GOT3 (cell line): ENCODE data around the gene NFKBIE.

Experiments
- DNase-seq: peaks from one replicate; lab custom pipeline; 2025; ENCODE audit warnings: mixed read lengths; lab: John Stamatoyannopoulos, UW

Gene NFKBIE

GRCh38 chr6:44226368-44227147 lies 38.8 kb downstream of the NFKBIE start:
- DNase-seq = no peak

DNA sequence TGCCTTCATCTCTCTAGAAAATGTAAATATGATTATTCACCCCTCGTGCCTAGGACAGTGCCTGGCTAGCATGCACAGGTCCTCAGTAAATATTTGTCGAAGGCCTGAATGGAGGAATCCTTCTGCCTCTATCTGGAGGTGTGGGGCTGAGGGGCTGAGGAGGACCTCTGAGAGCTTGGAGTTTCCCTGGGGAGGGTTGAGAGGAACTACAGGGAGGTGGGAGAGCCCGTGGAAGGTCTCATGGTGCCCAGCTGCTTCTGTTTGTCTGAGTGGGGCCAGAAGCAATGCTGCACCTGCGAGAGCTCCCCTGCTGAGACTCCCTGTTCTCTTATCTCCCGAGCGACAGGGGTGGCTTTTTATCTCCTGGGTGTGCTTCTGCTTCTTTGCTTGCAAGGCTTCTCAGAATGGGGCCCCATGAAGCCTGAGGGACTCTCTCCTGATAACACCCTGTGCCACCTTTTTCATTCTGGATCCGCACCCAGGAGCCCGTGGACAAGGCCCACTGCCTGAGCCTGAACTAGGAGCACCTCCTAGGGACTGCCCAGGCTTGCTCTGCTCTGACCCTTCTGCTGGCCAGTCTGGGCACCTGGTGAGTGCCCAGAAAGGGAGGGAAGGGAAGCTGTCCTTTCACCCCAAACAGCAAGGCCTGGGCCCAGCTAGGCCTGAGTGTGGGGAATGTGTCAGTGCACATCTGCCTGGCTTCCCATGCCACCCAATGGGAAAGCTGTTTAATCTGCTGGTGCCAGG lies 39.6 kb downstream of the NFKBIE start:
- DNase-seq = no peak

DNA sequence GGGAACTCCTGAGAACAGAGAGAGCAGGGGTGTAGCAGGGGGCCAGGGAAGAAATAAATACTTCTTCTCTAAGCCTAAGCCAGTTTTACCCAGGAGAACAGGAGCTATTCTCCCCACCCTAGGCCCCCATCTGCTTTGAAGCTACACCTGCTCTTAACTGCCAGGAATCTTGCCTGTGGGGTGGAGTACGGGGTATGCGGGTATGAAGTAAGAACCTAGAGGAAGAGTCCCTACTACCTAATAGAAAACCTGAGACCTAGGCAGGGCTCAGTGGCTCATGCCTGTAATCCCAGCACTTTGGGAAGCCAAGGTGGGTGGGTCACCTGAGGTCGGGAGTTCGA lies 40.4 kb downstream of the NFKBIE start:
- DNase-seq = no peak

GRCh38 chr6:44224029-44224964 lies 41.1 kb downstream of the NFKBIE start:
- DNase-seq = no peak

DNA sequence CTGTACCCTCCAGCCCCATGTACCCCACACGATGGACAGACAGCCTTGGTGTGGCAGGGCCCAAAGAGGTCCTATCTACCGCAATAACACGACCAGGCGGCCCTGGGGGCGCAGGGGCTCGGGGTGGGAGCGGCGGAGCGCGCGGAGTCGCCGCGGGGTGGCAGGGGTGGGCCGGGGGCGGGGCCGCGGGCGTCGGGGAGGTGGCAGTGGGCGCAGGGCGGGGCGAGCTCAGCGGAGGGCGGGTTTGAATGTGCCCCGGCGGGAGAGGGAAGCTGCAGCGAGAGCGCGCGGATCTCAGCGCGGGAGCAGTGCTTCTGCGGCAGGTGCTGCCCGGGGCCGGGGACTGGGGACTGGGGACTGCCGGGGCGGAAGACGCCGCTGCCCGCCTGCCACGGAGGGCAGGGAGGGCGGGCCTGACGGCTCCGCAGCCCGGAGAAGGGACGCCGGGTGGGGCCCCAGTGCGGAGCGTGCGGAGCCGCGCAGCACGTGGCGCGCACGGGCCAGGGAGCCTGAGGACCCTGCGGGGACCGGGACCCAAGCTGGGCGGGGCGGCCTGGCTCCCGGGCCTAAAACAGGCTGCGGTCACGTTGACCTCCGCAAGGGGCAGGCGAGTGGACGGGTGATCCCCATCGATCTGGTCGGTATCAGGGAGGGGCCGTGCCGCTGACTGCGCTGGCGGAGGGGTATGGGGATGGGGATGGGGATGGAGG lies 41.9 kb downstream of the NFKBIE start, which contains the start of gene SLC29A1:
Gene SLC29A1 (plus strand): TSS at position 277 of the 710 bp plus-strand sequence. CDS start 3,719 bp downstream, outside the sequence.
- DNase-seq = no peak

- DNase-seq = no peak
These were observed 42.6 kb downstream of the NFKBIE start for GRCh38 chr6:44222486-44223318.

- no peak for DNase-seq
These were observed 43.4 kb downstream of the NFKBIE start for GRCh38 chr6:44221961-44222335.

DNA sequence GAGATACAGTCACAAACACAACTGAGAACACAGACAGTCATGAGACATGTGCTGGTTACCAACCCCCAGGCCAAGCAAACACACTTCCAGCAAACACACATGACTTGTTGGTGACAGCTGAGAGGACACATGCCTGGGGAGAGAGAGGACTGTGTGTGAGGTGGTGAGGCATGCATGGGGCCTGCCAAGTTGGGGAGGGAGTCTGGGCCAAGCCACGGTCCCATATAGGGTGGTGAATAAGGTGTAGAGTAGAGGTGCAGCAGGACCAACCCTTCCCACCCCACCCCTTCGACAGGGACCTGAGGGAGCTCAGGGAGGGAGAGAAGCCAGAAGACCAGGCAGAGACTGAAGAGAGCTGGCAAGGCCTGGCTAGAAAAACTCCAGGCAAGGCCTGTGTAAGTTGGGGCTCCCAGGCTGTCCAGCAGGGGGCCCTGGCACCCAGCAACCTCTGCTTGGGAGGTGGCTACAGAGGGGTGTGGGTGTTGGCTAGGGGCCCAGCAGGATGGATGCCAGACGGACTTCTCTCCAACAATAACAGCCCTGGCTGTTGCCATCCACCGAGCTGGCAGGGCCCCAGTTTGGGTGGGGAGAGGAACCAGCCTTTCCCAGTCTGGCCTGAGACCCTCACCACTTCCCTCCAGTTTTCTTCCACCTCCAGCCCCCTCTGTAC lies 43.9 kb downstream of the NFKBIE start:
- DNase-seq = peak; percentile 36

GRCh38 chr6:44220913-44221290 lies 44.4 kb downstream of the NFKBIE start:
- no peak for DNase-seq

- DNase-seq = no peak
These were observed 45.3 kb downstream of the NFKBIE start for GRCh38 chr6:44219815-44220784.

DNA sequence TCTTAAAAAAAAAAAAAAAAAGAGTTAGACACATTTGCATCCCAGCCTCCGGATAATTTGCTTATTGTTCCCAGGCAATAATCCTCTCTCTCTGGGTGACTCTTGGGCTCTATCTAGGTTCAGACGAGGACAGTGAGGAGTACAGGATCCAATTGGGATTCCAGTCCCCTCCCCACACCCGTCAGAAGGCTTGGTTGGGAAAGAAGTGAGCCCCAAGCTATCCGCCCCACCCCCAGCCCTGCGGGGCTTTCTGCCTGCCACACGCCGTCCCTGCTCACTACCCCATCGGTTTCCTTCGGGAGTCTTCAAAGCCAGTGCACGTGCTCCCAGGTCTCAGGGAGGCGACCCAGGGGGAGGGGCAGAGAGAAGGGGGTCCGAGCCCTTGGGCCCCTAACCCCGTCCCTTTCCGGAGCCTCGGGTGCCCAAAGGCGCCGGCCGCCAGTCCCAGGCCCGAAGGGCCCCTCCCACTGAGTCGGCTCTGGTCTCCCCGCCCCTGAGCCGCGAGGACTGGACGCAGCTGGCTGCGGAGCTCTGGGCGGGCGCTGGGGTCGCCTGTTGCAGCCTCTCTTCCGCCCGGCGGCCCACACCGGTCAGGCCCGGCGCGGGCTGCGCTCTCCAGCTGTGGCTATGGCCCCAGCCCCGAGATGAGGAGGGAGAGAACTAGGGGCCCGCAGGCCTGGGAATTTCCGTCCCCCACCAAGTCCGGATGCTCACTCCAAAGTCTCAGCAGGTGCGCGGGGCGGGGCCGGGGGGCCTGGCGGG lies 46.1 kb downstream of the NFKBIE start:
- no peak for DNase-seq

DNA sequence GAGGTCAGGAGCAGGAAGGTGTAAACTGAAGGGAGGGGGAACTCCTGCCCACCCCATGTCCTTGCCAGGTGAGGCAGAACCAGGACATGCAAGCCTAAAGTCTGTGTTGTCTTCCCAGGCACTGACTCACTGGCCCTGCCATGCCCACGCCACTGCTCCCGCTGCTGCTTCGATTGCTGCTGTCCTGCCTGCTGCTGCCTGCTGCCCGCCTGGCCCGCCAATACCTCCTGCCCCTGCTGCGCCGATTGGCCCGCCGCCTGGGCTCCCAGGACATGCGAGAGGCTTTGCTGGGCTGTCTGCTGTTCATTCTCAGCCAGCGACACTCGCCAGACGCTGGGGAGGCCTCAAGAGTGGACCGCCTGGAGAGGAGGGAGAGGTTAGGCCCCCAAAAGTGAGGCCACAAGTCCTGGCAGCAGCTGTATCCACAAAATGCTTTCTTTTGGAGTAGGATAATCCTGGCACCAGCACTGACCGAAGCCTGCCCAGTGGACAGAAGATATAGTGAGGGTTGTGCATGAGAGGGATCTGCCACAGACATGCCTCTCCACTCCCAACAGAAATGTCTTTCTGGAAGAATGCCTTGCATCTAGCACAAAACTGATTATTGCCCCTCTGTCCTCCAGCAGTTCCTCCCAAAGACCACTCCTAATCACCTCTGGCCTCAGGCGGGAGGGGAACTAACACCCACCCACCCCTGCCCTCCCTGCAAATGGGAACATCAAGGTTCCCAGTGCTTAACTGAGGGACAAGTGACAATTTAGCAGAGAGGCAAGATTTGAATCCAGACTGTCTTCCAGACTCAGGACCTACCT lies 47.8 kb downstream of the NFKBIE start:
- no peak for DNase-seq

- no peak for DNase-seq
These were observed 48.5 kb downstream of the NFKBIE start, which contains the start of gene MYMX for GRCh38 chr6:44216677-44217331. TSS of gene MYMX (plus strand) at chr6:44216926. CDS start at chr6:44217472, 546 bp downstream.

DNA sequence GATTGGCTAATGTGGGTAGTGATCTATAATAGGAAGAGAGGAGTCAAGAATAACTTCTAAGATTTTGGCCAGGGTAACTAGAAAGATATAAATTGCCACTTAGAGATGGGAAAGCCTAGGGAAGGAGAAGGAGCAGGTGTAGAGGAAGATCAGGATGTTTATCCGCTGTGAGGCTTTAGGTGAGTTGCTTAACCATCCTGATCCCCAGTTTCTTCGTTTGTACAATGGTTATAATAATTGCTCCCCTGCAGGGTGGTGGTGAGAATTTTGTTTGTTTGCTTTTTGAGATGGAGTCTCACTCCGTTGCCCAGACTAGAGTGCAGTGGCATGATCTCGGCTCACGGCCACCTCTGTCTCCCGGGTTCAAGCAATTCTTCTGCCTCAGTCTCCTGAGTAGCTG lies 51.0 kb downstream of the NFKBIE start:
- DNase-seq = no peak

DNA sequence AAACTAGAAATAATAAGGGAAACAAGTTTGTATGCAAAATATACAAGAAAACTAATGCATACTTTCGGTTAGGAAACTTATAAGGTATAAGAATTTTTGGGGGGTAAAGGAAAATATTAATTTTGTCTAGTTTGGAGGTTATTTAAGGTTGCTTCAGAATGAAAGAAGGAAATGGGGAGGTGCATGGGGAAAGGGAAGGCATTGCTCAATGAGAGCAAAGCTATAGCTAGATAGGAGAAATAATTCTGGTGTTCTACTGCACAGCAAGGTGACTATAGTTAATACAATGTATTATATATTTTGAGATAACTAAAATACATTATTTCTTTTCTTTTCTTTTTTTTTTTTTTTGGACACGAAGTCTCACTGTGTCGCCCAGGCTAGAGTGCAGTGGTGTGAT lies 54.1 kb downstream of the NFKBIE start:
- no peak for DNase-seq
